HepG2 (cell line): ENCODE results near the gene TULP3. TPM values are rescaled to one million over a fixed set of nuclear protein-coding genes. Genes with fewer than 3 reads are reported as not detected.

Source experiments
- AHDC1 ChIP-seq: sonication (generic); formaldehyde crosslinking; IDR thresholded peaks from 2 replicates; pipeline ENCODE4 v1.5.1; 2020; ENCODE audit warnings: mild to moderate bottlenecking, missing genetic modification reagents, borderline replicate concordance
- DPF2 ChIP-seq: sonication (generic); formaldehyde crosslinking; IDR thresholded peaks from 2 replicates; pipeline ENCODE4 v1.4.0; 2020; ENCODE audit warnings: mild to moderate bottlenecking, low read depth, missing genetic modification reagents, borderline replicate concordance
- ESRRA ChIP-seq: sonication (generic); formaldehyde crosslinking; IDR thresholded peaks from 2 replicates; pipeline ENCODE4 v1.5.1; 2020; ENCODE audit warnings: mild to moderate bottlenecking, low read depth, missing genetic modification reagents
- HIVEP1 ChIP-seq: sonication (generic); formaldehyde crosslinking; IDR thresholded peaks from 2 replicates; pipeline ENCODE4 v1.4.0; 2020; ENCODE audit warnings: mild to moderate bottlenecking, missing genetic modification reagents
- KAT8 ChIP-seq: IDR thresholded peaks from 2 replicates; pipeline ENCODE4 v1.6.1; 2016; ENCODE audit warnings: missing genetic modification reagents, missing compliant biosample characterization
- KDM6A ChIP-seq: IDR thresholded peaks from 2 replicates; pipeline ENCODE4 v1.6.1; 2016; ENCODE audit warnings: low read depth
- NBN ChIP-seq: fragments of 450-650 bp; conservative IDR thresholded peaks from 2 replicates; pipeline ENCODE4 v1.6.1; 2017
- RNF2 ChIP-seq: fragments of 450-650 bp; conservative IDR thresholded peaks from 2 replicates; pipeline ENCODE4 v1.6.1; 2016; ENCODE audit warnings: low read depth
- SP5 ChIP-seq: IDR thresholded peaks from 2 replicates; pipeline ENCODE4 v1.6.1; 2016; ENCODE audit warnings: low read depth, borderline replicate concordance
- TBP ChIP-seq: sonication (generic); formaldehyde crosslinking; IDR thresholded peaks from 2 replicates; pipeline ENCODE4 v1.5.0; 2020; ENCODE audit warnings: missing genetic modification reagents
- THYN1 ChIP-seq: sonication (generic); formaldehyde crosslinking; IDR thresholded peaks from 2 replicates; pipeline ENCODE4 v1.8.1; 2023; ENCODE audit warnings: low read depth, mild to moderate bottlenecking, moderate library complexity, missing genetic modification reagents, borderline replicate concordance
- ZBTB8A ChIP-seq: sonication (generic); formaldehyde crosslinking; IDR thresholded peaks from 2 replicates; pipeline ENCODE4 v1.4.0; 2020; ENCODE audit warnings: mild to moderate bottlenecking, low read depth, missing genetic modification reagents, borderline replicate concordance
- ZNF263 ChIP-seq: sonication (generic); formaldehyde crosslinking; IDR thresholded peaks from 2 replicates; pipeline ENCODE4 v1.4.0; 2020; ENCODE audit warnings: missing genetic modification reagents
- ZNF563 ChIP-seq: sonication (generic); formaldehyde crosslinking; IDR thresholded peaks from 2 replicates; pipeline ENCODE4 v1.8.0; 2022; ENCODE audit warnings: mild to moderate bottlenecking, moderate library complexity, missing genetic modification reagents
- ZNF800 ChIP-seq: sonication (generic); formaldehyde crosslinking; IDR thresholded peaks from 2 replicates; pipeline ENCODE4 v1.4.0; 2020; ENCODE audit warnings: missing genetic modification reagents
- polyA plus RNA-seq, 8 experiments: library from polyadenylated mRNA; depleted of rRNA in 3 of 8; stranded (reverse) in 7 of 8; unstranded in 1 of 8; fragments of >200 nt; fragmentation: Illumina TruSeq in 4 of 8; extraction: Trizol in 4 of 8; gene quantifications; 2 replicates each; pipeline versions ENCODE4 v1.2.1 to v1.2.3, GENCODE V29; 2011 to 2016; ENCODE audit warnings: low read depth in 4 of 8, missing spikeins in 1 of 8, mixed read lengths in 1 of 8; ENCODE audit not compliant: insufficient read depth in 1 of 8
- total RNA-seq, 5 experiments: library from RNA; depleted of rRNA; stranded (reverse); fragments of >200 nt; fragmentation: Illumina TruSeq; extraction: Trizol; gene quantifications; 2 replicates each; pipeline ENCODE4 v1.2.3, GENCODE V29; 2016; ENCODE audit warnings: low read depth in 1 of 5
- TF ChIP-seq, protein P1 (sequence below): sonication (generic); formaldehyde crosslinking; conservative IDR thresholded peaks from 2 replicates; pipeline ENCODE4 v1.8.0; 2022; ENCODE audit warnings: mild to moderate bottlenecking, moderate library complexity, missing genetic modification reagents
- TF ChIP-seq, protein P2 (sequence below): sonication (generic); formaldehyde crosslinking; IDR thresholded peaks from 2 replicates; pipeline ENCODE4 v1.8.0; 2022; ENCODE audit warnings: missing genetic modification reagents, mild to moderate bottlenecking, moderate library complexity, borderline replicate concordance

The TULP3 gene
- total and polyA plus RNA-seq, 2 of the 13 experiments (the other 11 are each of a cell fraction or from before 2014, with no cell fraction given) = 11.2 to 13.2 TPM

DNA sequence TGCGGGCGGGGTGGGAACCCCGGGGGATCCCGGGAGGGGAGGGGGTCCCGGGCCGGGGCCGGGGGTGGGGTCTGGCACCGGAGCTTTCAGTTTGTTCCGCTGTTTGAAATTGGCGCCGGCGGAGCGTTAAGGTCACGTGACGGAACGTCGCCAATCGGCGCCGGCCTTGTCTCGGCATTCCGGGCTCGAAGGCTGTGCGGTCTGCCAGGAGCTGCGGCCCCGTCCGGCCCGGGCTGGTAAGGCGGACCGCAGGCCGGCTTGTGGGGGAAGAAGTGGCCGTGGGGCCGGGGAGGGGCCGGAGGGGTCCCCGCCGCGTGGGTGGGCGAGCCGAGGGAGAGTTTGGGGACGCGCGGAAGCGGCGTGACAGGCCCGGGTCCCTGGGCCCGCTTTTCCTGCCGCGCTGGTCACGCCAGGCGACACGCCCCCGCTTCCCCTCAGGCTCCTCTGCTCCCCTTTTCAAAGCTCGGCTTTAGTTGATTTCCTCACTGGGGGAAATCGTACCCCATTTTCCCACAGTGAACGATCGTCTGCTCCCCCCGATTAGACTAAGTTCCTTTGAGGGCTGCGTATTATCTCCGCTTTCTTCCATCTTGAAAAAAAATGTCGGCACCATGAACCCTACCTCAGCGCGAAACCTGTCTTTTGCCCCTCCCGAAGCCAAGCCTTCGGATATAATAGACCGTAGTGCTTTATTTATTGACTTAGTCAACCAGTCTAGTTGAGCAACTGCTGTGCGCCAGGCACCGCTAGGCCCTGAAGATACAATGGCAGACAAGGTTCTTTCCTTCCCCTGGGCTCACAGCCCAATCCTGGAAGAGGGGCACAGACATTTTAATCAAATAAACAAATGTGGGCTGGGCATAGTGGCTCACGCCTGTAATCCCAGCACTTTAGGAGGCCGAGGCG lies 13.4 kb upstream of the TULP3 start, which contains the start of the genes FOXM1 and RHNO1 (continued):
- TF ChIP-seq RNF2 = no peak
- TF ChIP-seq KDM6A (CRISPR knock-in tag) = no peak
- no peak; the same call in 1 of the 2 replicates for TF ChIP-seq ZBTB8A (CRISPR knock-in tag)
- TF ChIP-seq KAT8 = peak; percentile 37; the same call in 1 of the 2 replicates
- no peak for TF ChIP-seq SP5 (CRISPR knock-in tag)
- no peak for TF ChIP-seq ZNF800 (CRISPR knock-in tag)
- no peak for TF ChIP-seq NBN
- TF ChIP-seq DPF2 (CRISPR knock-in tag) = no peak
- TF ChIP-seq HIVEP1 (CRISPR knock-in tag) = no peak
- TF ChIP-seq, protein P1, sequence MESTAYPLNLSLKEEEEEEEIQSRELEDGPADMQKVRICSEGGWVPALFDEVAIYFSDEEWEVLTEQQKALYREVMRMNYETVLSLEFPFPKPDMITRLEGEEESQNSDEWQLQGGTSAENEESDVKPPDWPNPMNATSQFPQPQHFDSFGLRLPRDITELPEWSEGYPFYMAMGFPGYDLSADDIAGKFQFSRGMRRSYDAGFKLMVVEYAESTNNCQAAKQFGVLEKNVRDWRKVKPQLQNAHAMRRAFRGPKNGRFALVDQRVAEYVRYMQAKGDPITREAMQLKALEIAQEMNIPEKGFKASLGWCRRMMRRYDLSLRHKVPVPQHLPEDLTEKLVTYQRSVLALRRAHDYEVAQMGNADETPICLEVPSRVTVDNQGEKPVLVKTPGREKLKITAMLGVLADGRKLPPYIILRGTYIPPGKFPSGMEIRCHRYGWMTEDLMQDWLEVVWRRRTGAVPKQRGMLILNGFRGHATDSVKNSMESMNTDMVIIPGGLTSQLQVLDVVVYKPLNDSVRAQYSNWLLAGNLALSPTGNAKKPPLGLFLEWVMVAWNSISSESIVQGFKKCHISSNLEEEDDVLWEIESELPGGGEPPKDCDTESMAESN (CRISPR knock-in tag) = peak; percentile 70; the same call in 1 of the 2 replicates
- no peak for TF ChIP-seq ZNF563 (CRISPR knock-in tag)
- no peak for TF ChIP-seq ZNF263
- no peak for TF ChIP-seq TBP (CRISPR knock-in tag)
- no peak for TF ChIP-seq THYN1 (CRISPR knock-in tag)
- TF ChIP-seq AHDC1 = 0 out of 2 replicates have a peak, but pooled peaks have one; percentile 14
- no peak for TF ChIP-seq ESRRA (CRISPR knock-in tag)
- TF ChIP-seq, protein P2, sequence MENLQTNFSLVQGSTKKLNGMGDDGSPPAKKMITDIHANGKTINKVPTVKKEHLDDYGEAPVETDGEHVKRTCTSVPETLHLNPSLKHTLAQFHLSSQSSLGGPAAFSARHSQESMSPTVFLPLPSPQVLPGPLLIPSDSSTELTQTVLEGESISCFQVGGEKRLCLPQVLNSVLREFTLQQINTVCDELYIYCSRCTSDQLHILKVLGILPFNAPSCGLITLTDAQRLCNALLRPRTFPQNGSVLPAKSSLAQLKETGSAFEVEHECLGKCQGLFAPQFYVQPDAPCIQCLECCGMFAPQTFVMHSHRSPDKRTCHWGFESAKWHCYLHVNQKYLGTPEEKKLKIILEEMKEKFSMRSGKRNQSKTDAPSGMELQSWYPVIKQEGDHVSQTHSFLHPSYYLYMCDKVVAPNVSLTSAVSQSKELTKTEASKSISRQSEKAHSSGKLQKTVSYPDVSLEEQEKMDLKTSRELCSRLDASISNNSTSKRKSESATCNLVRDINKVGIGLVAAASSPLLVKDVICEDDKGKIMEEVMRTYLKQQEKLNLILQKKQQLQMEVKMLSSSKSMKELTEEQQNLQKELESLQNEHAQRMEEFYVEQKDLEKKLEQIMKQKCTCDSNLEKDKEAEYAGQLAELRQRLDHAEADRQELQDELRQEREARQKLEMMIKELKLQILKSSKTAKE = no peak
